ENCODE data around the gene ARFRP1. TPM values are rescaled to one million over a fixed set of nuclear protein-coding genes. Genes with fewer than 3 reads are reported as not detected.
A peak's percentile ranks its signal among the peaks of the same experiment; 100 is the strongest.

The ARFRP1 gene
- total RNA-seq, 6 experiments from 2014 or later = 16.0 to 22.2 (median 20.2) TPM

DNA sequence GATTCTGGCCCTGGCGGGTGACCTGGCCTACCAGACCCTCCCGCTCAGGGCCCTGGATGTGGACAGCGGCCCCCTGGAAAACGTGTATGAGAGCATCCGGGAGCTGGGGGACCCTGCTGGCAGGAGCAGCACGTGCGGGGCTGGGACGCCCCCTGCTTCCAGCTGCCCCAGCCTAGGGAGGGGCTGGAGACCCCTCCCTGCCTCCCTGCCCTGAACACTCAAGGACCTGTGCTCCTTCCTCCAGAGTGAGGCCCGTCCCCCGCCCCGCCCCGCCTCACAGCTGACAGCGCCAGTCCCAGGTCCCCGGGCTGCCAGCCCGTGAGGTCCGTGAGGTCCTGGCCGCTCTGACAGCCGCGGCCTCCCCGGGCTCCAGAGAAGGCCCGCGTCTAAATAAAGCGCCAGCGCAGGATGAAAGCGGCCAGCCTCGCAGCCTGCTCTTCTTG lies 30.9 kb upstream of the ARFRP1 start:
- Histone ChIP-seq H3K4me1 (peaks cover 0 to 30% (median 14%) of the 10 kb centered on the region in 4 donors), H3K36me3 (peaks cover 0 to 17% (median 7%) of the 10 kb centered on the region in 4 donors), H3K27ac (peak overlapping the region; percentile 55 to 91 (median 67)), H3K27me3 (no peaks in the 10 kb centered on the region), H3K9me3 (no peaks in the 10 kb centered on the region), H3K4me3 (peak overlapping the region; percentile 65 to 92 (median 75))
- ATAC-seq (peak; percentile 4 to 19 (median 14)), DNase-seq (peak; percentile 81 to 86 (median 86))
- intact Hi-C loops (cut with DNase I) = no loop called here
- TF ChIP-seq, protein P1, sequence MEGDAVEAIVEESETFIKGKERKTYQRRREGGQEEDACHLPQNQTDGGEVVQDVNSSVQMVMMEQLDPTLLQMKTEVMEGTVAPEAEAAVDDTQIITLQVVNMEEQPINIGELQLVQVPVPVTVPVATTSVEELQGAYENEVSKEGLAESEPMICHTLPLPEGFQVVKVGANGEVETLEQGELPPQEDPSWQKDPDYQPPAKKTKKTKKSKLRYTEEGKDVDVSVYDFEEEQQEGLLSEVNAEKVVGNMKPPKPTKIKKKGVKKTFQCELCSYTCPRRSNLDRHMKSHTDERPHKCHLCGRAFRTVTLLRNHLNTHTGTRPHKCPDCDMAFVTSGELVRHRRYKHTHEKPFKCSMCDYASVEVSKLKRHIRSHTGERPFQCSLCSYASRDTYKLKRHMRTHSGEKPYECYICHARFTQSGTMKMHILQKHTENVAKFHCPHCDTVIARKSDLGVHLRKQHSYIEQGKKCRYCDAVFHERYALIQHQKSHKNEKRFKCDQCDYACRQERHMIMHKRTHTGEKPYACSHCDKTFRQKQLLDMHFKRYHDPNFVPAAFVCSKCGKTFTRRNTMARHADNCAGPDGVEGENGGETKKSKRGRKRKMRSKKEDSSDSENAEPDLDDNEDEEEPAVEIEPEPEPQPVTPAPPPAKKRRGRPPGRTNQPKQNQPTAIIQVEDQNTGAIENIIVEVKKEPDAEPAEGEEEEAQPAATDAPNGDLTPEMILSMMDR (IDR thresholded peaks at IDR 0.05) = no peak
- no CpG with 5 or more reads among the region's 26 CpGs for WGBS (ENCODE audit: insufficient coverage, low coverage, low lambda C conversion rate, missing lambda C conversion rate)

DNA sequence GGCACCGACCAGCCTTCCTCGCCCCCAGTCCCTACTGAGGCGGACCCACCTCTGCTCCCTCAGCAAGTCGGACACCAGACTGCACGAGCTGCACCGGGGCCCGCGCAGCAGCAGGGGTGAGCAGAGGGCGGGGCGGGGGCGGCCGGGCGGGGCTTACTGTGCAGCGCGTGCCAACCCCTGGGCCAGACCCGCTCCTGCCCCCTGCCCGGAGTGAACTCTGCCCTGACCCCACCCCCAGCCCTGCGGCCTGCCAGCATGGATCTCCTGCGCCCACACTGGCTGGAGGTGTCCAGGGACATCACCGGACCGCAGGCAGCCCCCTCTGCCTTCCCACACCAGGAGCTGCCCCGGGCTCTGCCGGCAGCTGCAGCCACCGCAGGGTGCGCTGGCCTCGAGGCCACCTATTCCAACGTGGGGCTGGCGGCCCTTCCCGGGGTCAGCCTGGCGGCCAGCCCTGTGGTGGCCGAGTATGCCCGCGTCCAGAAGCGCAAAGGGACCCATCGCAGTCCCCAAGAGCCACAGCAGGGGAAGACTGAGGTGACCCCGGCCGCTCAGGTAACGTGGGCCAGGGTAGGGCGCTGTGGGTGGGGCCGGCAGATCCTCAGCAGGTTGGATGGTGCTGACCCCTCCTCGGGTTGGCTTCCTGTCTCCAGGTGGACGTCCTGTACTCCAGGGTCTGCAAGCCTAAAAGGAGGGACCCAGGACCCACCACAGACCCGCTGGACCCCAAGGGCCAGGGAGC lies 30.3 kb upstream of the ARFRP1 start:
- DNase-seq (peak; percentile 86 to 97 (median 95)), ATAC-seq (peak; percentile 21 to 46 (median 32))
- intact Hi-C loops (cut with DNase I) = no loop called here
- H3K27ac ChIP-seq = peak overlapping the region in 2 of 3 donors; percentile 21 to 91
- H3K27me3 ChIP-seq = no peaks in the 10 kb centered on the region
- H3K36me3 ChIP-seq = peaks cover 0 to 17% (median 6%) of the 10 kb centered on the region in 4 donors
- 34% methylated on average over 5 of the region's 43 CpGs for WGBS (ENCODE audit: insufficient coverage, low coverage, low lambda C conversion rate, missing lambda C conversion rate)
- peaks cover 0 to 30% (median 14%) of the 10 kb centered on the region in 4 donors for H3K4me1 ChIP-seq
- H3K9me3 ChIP-seq = no peaks in the 10 kb centered on the region
- H3K4me3 ChIP-seq = peak overlapping the region; percentile 65 to 92 (median 75)
- TF ChIP-seq, protein P1 (IDR thresholded peaks at IDR 0.05) = no peak
- peak; percentile 33 for TF ChIP-seq POLR2A (IDR thresholded peaks at IDR 0.05)

DNA sequence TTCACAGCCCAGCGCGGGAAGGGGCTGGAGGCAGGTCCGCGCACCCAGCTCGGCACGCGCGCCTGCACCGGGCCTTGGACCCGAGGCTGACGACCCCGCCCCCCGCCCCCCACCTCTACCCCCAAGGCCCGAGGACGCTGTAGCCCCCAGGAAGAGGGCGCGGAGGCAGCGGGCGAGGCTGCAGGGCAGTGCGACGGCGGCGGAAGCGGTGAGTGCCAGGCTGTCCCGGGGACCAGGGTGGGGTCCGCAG lies 29.8 kb upstream of the ARFRP1 start:
- peaks cover 0 to 15% (median 1%) of the 10 kb centered on the region in 4 donors for H3K36me3 ChIP-seq
- intact Hi-C loops (cut with DNase I) = no loop called here
- ATAC-seq (no peak), DNase-seq (no peak)
- peaks cover 0 to 25% (median 13%) of the 10 kb centered on the region in 4 donors for H3K4me1 ChIP-seq
- H3K9me3 ChIP-seq = no peaks in the 10 kb centered on the region
- peak overlapping the region; percentile 65 to 92 (median 75) for H3K4me3 ChIP-seq
- no peaks in the 10 kb centered on the region for H3K27me3 ChIP-seq
- WGBS (ENCODE audit: insufficient coverage, low coverage, low lambda C conversion rate, missing lambda C conversion rate) = 0% methylated on average over 2 of the region's 26 CpGs
- peak overlapping the region in 2 of 3 donors; percentile 21 to 91 for H3K27ac ChIP-seq
- TF ChIP-seq, protein P1 (IDR thresholded peaks at IDR 0.05) = no peak
- no peak for TF ChIP-seq POLR2A (IDR thresholded peaks at IDR 0.05)

DNA sequence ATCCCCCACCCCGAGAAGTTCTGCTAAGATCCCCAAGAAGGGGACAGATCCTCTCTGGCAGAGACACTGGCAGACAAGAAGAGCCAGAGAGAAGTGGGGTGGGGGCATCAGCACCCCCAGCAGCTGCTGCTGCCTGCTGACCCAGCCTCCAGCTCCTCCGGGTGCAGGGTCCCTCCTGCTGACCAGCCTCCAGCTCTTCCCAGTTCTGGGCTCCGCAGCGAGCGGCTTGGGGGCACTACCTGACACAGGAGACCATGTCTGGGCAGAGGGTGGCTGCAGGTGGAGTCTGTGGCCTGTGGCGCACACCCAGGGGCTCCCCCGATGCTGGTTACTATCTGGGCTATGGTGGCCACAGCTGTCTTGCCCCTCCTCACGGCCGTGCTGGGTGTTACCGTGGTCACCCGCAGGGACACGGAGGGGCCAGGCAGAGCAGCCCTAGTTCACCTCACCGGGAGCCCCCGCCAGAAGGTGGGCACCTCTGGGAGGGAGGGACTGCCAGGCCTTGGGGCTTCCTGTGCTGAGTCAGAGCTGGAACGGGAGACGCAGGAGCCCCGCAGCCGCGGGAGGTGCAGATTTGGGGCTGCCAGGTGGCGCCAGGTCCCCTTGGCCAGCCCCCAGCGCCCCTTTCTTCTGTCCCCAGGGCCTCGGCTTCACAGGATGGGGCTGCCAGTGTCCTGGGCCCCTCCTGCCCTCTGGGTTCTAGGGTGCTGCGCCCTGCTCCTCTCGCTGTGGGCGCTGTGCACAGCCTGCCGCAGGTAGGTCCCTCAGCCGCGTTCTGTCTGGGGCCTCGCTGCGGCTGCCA lies 29.3 kb upstream of the ARFRP1 start:
- Histone ChIP-seq H3K36me3 (peaks cover 0 to 9% (median 0%) of the 10 kb centered on the region in 4 donors), H3K27ac (peak overlapping the region in 2 of 3 donors; percentile 21 to 91), H3K9me3 (no peaks in the 10 kb centered on the region), H3K4me1 (peaks cover 0 to 20% (median 10%) of the 10 kb centered on the region in 4 donors), H3K4me3 (peak overlapping the region; percentile 65 to 92 (median 75)), H3K27me3 (no peaks in the 10 kb centered on the region)
- ATAC-seq = no peak
- TF ChIP-seq POLR2A (IDR thresholded peaks at IDR 0.05) = no peak
- TF ChIP-seq, protein P1 (IDR thresholded peaks at IDR 0.05) = no peak
- DNase-seq = peak; percentile 46 to 71 (median 71)
- 0% methylated on average over 2 of the region's 30 CpGs for WGBS (ENCODE audit: insufficient coverage, low coverage, low lambda C conversion rate, missing lambda C conversion rate)
- intact Hi-C loops (cut with DNase I) = no loop called here

Measured in right lobe of liver (tissue), 6 donors.